ENCODE data around the gene SORD.
"Not testable (repeated sequence)": the region's sequence is repeated elsewhere in the genome, so short reads cannot be mapped to it uniquely, and the experiment has no call there.

The SORD gene

GRCh38 chr15:45022871-45023658 lies at the start of gene SORD:
SORD (plus strand) TSS chr15:45023195; CDS start chr15:45023284, 89 bp downstream.
- DNase-seq, result peak; percentile 80

GRCh38 chr15:44976183-44976582 lies 46.8 kb upstream of the SORD start:
- not testable (repeated sequence) for DNase-seq

- DNase-seq, result not testable (repeated sequence)
Measured at GRCh38 chr15:44977781-44978180, 45.2 kb upstream of the SORD start.

- DNase-seq, result not testable (repeated sequence)
Measured at GRCh38 chr15:44979617-44980339, 43.2 kb upstream of the SORD start.

GRCh38 chr15:44984144-44984543 lies 38.9 kb upstream of the SORD start:
- not testable (repeated sequence) for DNase-seq

GRCh38 chr15:44986346-44987055 lies 36.5 kb upstream of the SORD start:
- not testable (repeated sequence) for DNase-seq

- not testable (repeated sequence) for DNase-seq
Measured at GRCh38 chr15:44987711-44988110, 35.3 kb upstream of the SORD start.

- not testable (repeated sequence) for DNase-seq
Measured at GRCh38 chr15:44988184-44988869, 34.7 kb upstream of the SORD start.

GRCh38 chr15:44988870-44989219 lies 34.1 kb upstream of the SORD start:
- not testable (repeated sequence) for DNase-seq

- not testable (repeated sequence) for DNase-seq
Measured at GRCh38 chr15:44997632-44998031, 25.4 kb upstream of the SORD start.

- no peak for DNase-seq
Measured at GRCh38 chr15:44999105-44999504, 23.9 kb upstream of the SORD start.

- not testable (repeated sequence) for DNase-seq
Measured at GRCh38 chr15:45001180-45001579, 21.8 kb upstream of the SORD start.

GRCh38 chr15:45003731-45004410 lies 19.1 kb upstream of the SORD start:
- not testable (repeated sequence) for DNase-seq

- not testable (repeated sequence) for DNase-seq
Measured at GRCh38 chr15:45004590-45005175, 18.3 kb upstream of the SORD start.

- DNase-seq, result no peak
Measured at GRCh38 chr15:45009046-45009445, 13.9 kb upstream of the SORD start.

GRCh38 chr15:45015114-45015513 lies 7.9 kb upstream of the SORD start:
- DNase-seq, result not testable (repeated sequence)

GRCh38 chr15:45020222-45020900 lies 2.6 kb upstream of the SORD start:
- DNase-seq, result not testable (repeated sequence)

- DNase-seq, result not testable (repeated sequence)
Measured at GRCh38 chr15:45020901-45021259, 2.1 kb upstream of the SORD start.

- no peak for DNase-seq
Measured at GRCh38 chr15:45021348-45021747, 1.6 kb upstream of the SORD start.

GRCh38 chr15:45023659-45024225 lies 747 bp downstream of the SORD start:
- DNase-seq, result no peak

- DNase-seq, result not testable (repeated sequence)
Measured at GRCh38 chr15:45024649-45025048, 1.7 kb downstream of the SORD start.

Data from GDM1 (cell line).